AG04450 (cell line): ENCODE measurements around the gene SERPINB4. TPM values are rescaled to one million over a fixed set of nuclear protein-coding genes. Genes with fewer than 3 reads are reported as not detected.
"Not testable (repeated sequence)": the region's sequence is repeated elsewhere in the genome, so short reads cannot be mapped to it uniquely, and the experiment has no call there.

Source experiments
- CTCF ChIA-PET: fragments of 300-600, 350-600 bp; formaldehyde crosslinking; extraction: SDS; loops from one replicate; lab custom pipeline; 2022; ENCODE audit warnings: antibody characterized with exemption, inconsistent platforms; lab: Charles Lee
- POLR2A ChIA-PET: fragments of 350-600 bp; formaldehyde crosslinking; extraction: SDS; loops from one replicate; lab custom pipeline; 2021; ENCODE audit warnings: antibody characterized with exemption, inconsistent platforms; lab: Yijun Ruan, JAX
- DNase-seq: peaks from one replicate; pipeline ENCODE4 v3.0.0-alpha.2; 2011; ENCODE audit warnings: low read depth, low spot score
- H3K27ac ChIP-seq: one replicate; pipeline ENCODE4 v1.5.1; 2012; ENCODE audit warnings: low read depth, low read length, control low read depth
- H3K27me3 ChIP-seq: one replicate; pipeline ENCODE4 v1.6.0; 2012; ENCODE audit warnings: low read length; ENCODE audit not compliant: control insufficient read depth, insufficient read depth
- H3K4me3 ChIP-seq: 2 replicates; pipeline ENCODE4 v1.5.1; 2011; ENCODE audit warnings: mild to moderate bottlenecking, low read depth, low read length, control low read depth
- H3K9me3 ChIP-seq: 2 replicates; pipeline ENCODE4 v1.5.1; 2012; ENCODE audit warnings: low read length; ENCODE audit not compliant: control insufficient read depth, insufficient read depth
- CTCF ChIP-seq: IDR thresholded peaks from 2 replicates; pipeline ENCODE4 v1.5.1; 2011; ENCODE audit warnings: low read depth, low read length, control low read depth, inconsistent platforms
- polyA plus RNA-seq: library from polyadenylated mRNA; depleted of rRNA; stranded (reverse); fragments of >200 nt; gene quantifications from 2 replicates; pipeline ENCODE4 v1.2.3, GENCODE V29; 2011

SERPINB4 gene
- polyA plus RNA-seq, 1 experiment = not detected

DNA sequence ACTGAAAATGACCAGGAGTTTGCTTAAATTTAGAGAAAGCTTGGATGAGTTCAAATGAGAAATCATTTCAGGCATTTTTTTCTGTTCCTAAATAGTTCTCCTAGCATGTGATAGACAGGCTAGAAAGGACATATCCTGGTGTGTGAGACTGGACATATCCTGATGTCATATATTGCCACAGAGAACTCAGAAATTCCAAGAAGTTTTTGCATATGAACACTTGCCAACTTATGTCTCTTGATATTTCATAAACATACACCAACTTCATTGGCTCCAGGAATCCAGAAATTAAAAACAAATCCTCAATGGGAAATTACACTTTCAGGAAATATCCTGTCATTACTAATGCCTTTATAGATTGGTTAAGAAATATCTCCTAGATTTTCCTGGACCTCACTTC is 2.9 kb upstream of the SERPINB4 start:
- POLR2A ChIA-PET = no interaction called here
- CTCF ChIA-PET = interaction anchor here (0.6 kb wide), 1 partner anchor 177 kb away, joined by 3 read pairs; no protein-coding TSS in a partner anchor
- Histone ChIP-seq H3K27me3 (no peaks in the 10 kb centered on the region), H3K4me3 (no peak overlapping the region), H3K9me3 (no peaks in the 10 kb centered on the region), H3K27ac (no peak overlapping the region)
- no peak for DNase-seq
- TF ChIP-seq CTCF = no peak

DNA sequence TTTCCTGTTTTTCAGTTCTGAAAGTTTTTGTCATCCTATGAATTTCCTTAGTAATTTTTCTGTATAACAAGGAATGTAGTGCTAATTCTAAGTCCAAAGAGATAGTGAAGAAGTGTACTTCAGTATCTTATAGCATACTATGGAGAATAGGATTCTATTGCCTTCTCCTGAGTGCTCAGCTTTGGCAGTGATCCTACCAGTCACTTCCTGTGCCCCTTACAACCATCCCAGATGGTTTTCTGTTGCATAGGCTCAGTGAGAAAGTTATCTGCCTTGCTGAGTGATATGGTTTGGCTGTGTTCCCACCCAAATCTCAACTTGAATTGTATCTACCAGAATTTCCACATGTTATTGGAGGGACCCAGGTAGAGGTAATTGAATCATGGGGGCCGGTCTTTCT is 638 bp upstream of the SERPINB4 start:
- CTCF ChIA-PET, POLR2A ChIA-PET: not testable (repeated sequence)

DNA sequence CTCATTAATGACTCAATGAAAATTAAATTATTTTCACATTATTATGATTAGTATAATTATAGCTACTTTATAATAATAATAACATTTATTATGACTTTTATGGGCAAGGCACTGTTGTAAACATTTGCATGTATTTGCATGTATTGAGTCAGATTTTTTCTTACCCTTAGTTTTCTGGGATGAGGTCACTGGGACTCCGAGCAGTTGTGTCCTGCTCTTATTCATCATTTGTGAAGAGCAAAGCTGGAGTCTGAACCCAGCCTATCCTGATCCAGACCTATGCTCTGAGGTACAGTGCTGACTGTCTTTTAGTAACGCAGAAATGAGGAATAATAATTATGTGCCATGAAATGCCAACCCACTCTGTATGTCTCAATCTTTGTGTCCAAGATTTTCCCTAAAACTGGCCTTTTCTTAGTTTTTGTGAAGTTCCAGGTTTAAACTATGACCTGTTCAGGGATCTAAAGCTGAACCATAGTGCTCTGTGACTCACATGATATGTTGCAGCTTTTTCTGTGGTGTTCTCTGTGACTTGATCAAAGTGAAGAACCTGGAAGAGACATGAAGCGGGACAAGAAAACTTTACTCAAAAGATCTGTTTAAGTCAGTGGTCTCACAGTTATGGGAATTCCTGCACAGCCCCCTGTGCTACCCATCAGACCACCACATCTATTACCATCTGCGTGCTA is 1.2 kb downstream of the SERPINB4 start:
- DNase-seq, CTCF ChIA-PET, POLR2A ChIA-PET, H3K27me3 ChIP-seq, H3K27ac ChIP-seq, H3K4me3 ChIP-seq, H3K9me3 ChIP-seq: not testable (repeated sequence)

More for the DNA sequence above, 638 bp upstream of the SERPINB4 start:
- not testable (repeated sequence) for DNase-seq, H3K4me3 ChIP-seq, H3K27me3 ChIP-seq, H3K27ac ChIP-seq, H3K9me3 ChIP-seq

DNA sequence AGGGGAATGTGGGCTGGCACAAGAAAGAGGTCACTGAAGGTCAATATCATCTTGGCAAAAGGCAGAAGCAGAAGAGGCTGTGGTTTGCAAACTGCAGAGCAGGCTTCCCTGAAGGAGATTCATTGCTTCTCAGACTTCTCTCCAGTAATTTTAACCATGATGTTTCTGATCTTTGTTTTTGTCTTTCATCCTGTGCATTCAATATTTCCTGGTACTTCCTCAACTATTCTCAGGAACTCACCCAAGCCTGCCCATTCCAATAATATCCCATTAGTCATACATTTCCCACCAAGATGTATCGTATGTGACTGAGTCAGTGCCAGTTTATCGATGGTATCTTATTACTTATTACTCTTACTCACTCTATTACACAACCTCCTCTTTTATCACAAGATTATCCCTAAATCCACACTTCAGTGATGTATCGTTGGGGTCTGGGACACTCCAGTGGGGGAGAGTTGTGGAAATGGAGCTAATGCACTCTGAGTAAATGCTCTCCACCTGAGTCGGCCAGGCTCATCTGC is 2.8 kb downstream of the SERPINB4 start:
- DNase-seq, POLR2A ChIA-PET, H3K9me3 ChIP-seq, H3K4me3 ChIP-seq, H3K27me3 ChIP-seq, H3K27ac ChIP-seq, CTCF ChIA-PET: not testable (repeated sequence)

DNA sequence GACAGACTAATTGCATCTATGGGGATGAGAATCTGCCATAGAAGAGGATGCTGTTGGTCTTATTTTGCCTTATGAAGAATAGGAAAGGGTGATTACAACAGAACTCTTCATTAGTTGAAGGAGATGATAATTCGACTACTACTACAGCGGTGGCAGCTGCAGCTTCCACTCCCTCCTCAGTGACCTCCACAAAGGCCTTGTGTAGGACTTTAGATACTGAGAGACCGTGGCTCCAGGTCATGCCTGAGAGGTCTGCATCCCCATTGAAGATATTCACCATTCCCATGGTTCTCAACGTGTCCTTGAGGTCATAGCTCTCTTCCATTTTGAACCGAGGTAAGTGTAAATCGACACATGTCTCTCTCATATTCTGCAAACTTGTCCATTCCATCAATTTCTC is 6.4 kb downstream of the SERPINB4 start:
- ChIA-PET CTCF (no interaction called here), POLR2A (no interaction called here)
- H3K9me3 ChIP-seq = no peaks in the 10 kb centered on the region
- TF ChIP-seq CTCF = no peak
- no peak overlapping the region for H3K4me3 ChIP-seq
- DNase-seq = no peak
- H3K27me3 ChIP-seq = no peaks in the 10 kb centered on the region
- H3K27ac ChIP-seq = no peak overlapping the region

- Histone ChIP-seq H3K27me3 (no peaks in the 10 kb centered on the region), H3K4me3 (no peak overlapping the region), H3K9me3 (peaks cover 15% of the 10 kb centered on the region), H3K27ac (no peak overlapping the region)
- ChIA-PET POLR2A (no interaction called here), CTCF (no interaction called here)
- TF ChIP-seq CTCF = no peak
- no peak for DNase-seq
These were observed 16.2 kb downstream of the SERPINB4 start for GRCh38 chr18:63627819-63628218.
